SK-N-SH (cell line): ENCODE results near the gene FAXDC2.

Source experiments
- CTCF ChIP-seq: fragments of 200-600 bp; sonication (generic); IDR thresholded peaks from 2 replicates; pipeline ENCODE4 v1.6.1; 2017; ENCODE audit warnings: antibody characterized with exemption, mild to moderate bottlenecking, moderate library complexity
- ELF1 ChIP-seq: IDR thresholded peaks from 2 replicates; pipeline ENCODE4 v1.4.0; 2012
- EP300 ChIP-seq, 2 experiments: IDR thresholded peaks; 2 replicates each; pipeline versions ENCODE4 v1.4.0 to v1.6.1; 2012; ENCODE audit warnings: borderline replicate concordance in 1 of 2, low read depth in 1 of 2, low read length in 1 of 2
- FOSL2 ChIP-seq: IDR thresholded peaks from 2 replicates; pipeline ENCODE4 v1.4.0; 2012; ENCODE audit warnings: low read depth, mild to moderate bottlenecking, moderate library complexity, borderline replicate concordance
- GABPA ChIP-seq: IDR thresholded peaks from 2 replicates; pipeline ENCODE4 v1.4.0; 2012; ENCODE audit warnings: low read depth, mild to moderate bottlenecking
- MXI1 ChIP-seq: IDR thresholded peaks from 2 replicates; pipeline ENCODE4 v1.6.1; 2012; ENCODE audit warnings: mild to moderate bottlenecking, low read depth, low read length, improper control_type of control experiment
- PBX3 ChIP-seq: IDR thresholded peaks from 2 replicates; pipeline ENCODE4; 2012
- POLR2AphosphoS5 ChIP-seq: IDR thresholded peaks from 2 replicates; pipeline ENCODE4 v1.6.1; 2012; ENCODE audit warnings: low read depth, low read length
- RAD21 ChIP-seq: IDR thresholded peaks from 2 replicates; pipeline ENCODE4 v1.6.1; 2012; ENCODE audit warnings: mild to moderate bottlenecking, low read length
- RCOR1 ChIP-seq: fragments of 150-350 bp; IDR thresholded peaks from 2 replicates; pipeline ENCODE4 v1.6.1; 2017; ENCODE audit warnings: antibody characterized with exemption, low read length
- REST ChIP-seq: IDR thresholded peaks from 2 replicates; pipeline ENCODE4 v1.6.1; 2012; ENCODE audit warnings: mild to moderate bottlenecking, low read depth, low read length, moderate library complexity
- SIN3A ChIP-seq: IDR thresholded peaks from 2 replicates; pipeline ENCODE4 v1.6.1; 2012; ENCODE audit warnings: low read depth, mild to moderate bottlenecking, low read length, moderate library complexity, borderline replicate concordance
- TEAD4 ChIP-seq: IDR thresholded peaks from 2 replicates; pipeline ENCODE4 v1.4.0; 2012; ENCODE audit warnings: mild to moderate bottlenecking, borderline replicate concordance; ENCODE audit not compliant: insufficient read depth
- USF1 ChIP-seq: IDR thresholded peaks from 2 replicates; pipeline ENCODE4 v1.4.0; 2012; ENCODE audit warnings: low read depth, borderline replicate concordance

GRCh38 chr5:154824070-154824469, 26.3 kb downstream of the FAXDC2 start:
- TF ChIP-seq CTCF: no peak
- no peak for TF ChIP-seq TEAD4
- no peak for TF ChIP-seq USF1
- no peak for TF ChIP-seq GABPA
- no peak for TF ChIP-seq SIN3A
- TF ChIP-seq FOSL2: no peak
- no peak for TF ChIP-seq REST
- TF ChIP-seq PBX3: no peak
- TF ChIP-seq ELF1: no peak
- no peak for TF ChIP-seq MXI1
- TF ChIP-seq RCOR1: no peak
- no peak for TF ChIP-seq POLR2AphosphoS5
- no peak for TF ChIP-seq RAD21
- TF ChIP-seq EP300 (IDR thresholded peaks at IDR 0.05; ENCODE audit: borderline replicate concordance in 1 of 2, low read depth in 1 of 2, low read length in 1 of 2): no peak
